Activated CD8-positive, alpha-beta memory T cell treated with anti-CD3 and anti-CD28 coated beads for 4 hours (primary cell): ENCODE results near the gene FAM184B.
"Not testable (repeated sequence)": the region's sequence is repeated elsewhere in the genome, so short reads cannot be mapped to it uniquely, and the experiment has no call there.

Experiments used
- DNase-seq, 2 donors: peaks; one replicate each; pipeline ENCODE4 v3.0.0-alpha.2; 2020; ENCODE audit warnings: low read depth in 2 of 2

FAM184B gene

GRCh38 chr4:17682222-17682566 lies 99.2 kb downstream of the FAM184B start:
- no peak for DNase-seq

GRCh38 chr4:17681281-17682221 lies 99.9 kb downstream of the FAM184B start:
- DNase-seq: no peak

- DNase-seq: no peak
Observed at GRCh38 chr4:17680559-17681280, 100.7 kb downstream of the FAM184B start.

DNA sequence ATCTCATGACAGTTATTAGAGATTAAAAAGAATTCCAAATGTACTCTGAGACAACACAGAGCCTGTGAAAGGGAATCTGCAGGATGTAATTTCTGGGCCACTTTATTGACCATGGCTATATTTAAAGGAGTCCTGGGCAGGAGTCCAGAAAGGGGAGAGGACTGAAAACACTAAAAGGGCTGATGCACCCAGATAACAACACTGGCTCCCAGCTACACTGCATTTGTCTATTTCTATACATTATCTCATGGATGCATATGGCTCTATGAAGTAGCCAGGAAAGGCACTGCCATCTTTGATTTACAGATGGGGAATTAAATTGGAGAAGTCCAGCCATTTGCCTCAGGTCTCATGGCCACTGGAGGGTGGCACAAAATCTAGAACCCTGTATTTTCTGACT lies 111.0 kb downstream of the FAM184B start:
- no peak for DNase-seq

GRCh38 chr4:17667653-17668201 lies 113.7 kb downstream of the FAM184B start:
- no peak for DNase-seq

DNA sequence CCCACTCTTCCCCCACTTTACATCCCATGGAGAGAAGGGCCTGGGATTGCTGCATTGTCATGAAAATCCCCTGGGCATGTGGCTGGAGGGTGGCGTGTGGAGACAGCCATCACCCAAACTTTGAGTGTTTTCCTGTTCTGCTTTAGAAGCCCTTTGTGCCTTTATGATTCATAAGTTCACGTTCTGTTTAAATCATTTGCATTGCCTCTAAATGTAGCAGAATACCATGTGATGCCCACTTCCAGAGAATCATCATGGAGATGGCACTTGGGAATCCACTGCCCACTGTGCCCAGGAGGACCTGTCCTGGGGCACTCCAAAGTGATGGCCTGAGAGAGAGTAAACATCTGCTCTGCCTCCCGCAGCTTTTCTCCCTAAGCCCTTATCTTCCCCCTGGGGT lies 114.2 kb downstream of the FAM184B start:
- DNase-seq: no peak

- no peak for DNase-seq
Observed at GRCh38 chr4:17665852-17666251, 115.6 kb downstream of the FAM184B start.

DNA sequence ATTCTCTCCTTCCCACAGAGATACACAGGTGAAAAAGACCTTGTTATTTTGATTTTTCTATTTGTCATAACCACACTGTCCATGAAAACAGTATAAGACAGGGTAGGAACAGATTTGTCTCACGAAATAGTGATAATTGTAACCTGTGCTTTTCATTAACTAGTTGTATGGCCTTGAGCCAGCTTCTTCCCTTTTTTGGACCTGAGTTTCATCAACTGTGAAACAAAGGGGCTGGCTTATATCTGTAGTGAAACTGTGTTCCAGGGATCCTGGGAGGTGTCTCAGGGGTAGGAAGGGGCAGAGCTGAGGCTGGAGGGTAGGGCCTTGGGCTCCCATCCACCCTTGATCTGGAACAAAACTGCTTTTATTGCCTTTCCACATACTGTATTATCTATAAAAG lies 116.1 kb downstream of the FAM184B start:
- DNase-seq: no peak

- DNase-seq: no peak
Observed at GRCh38 chr4:17664755-17665154, 116.7 kb downstream of the FAM184B start.

- no peak for DNase-seq
Observed at GRCh38 chr4:17662694-17663093, 118.7 kb downstream of the FAM184B start.

- DNase-seq: not testable (repeated sequence)
Observed at GRCh38 chr4:17659196-17659595, 122.2 kb downstream of the FAM184B start.

DNA sequence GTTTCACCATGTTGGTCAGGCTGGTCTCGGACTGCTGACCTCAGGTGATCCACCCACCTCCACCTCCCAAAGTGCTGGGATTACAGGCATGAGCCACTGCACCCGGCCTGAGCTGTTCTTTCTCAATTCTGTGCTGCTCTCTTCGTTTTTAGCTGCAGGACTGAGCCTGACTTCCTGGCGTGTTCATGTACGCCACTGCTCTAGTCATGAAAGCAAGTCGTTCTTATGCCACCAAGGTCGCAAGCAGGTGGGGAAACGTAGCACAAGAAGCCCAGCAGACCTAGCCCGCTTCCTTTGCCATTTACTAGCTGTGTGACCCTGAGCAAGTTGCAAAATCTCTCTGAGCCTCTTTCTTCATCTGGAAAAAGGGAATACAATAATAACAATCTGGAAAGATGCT lies 123.6 kb downstream of the FAM184B start:
- no peak for DNase-seq

DNA sequence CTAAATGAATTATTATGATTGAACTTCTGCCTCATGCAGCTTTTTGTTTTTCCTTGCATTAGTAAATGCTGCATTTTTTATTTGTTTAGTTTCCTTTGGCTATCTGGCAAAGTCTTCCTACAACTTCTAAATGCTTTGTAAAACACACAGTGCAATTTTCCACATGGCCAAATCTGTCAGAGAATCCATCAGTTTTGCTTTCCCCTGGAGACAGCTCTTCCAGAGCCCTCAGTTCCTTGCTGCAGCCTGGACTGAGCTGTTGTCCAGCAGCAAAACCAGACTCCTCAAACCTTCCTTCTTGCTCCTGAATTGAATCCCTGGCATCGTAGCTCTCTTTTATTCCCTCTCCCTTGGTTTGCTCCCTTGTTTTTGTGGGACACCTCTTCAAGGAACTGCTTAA lies 124.3 kb downstream of the FAM184B start:
- DNase-seq: no peak

DNA sequence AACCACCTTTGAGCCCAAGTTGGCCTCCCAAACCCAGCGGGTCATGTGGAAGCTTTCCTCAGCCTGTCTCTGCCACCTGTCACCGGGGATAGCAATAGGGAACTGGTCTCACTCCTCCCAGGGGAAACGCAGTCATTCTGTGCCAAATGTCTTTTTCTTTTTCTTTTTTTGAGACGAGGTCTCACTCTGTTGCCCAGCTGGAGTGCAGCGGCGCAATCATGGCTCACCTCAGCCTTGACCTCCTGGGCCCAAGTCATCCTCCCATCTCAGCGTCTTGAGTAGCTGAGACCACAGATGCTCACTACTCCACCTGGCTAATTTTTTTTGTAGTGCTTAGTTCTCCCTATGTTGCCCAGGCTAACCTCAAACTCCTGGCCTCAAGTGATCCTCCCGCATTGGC lies 126.7 kb downstream of the FAM184B start:
- DNase-seq: no peak

DNA sequence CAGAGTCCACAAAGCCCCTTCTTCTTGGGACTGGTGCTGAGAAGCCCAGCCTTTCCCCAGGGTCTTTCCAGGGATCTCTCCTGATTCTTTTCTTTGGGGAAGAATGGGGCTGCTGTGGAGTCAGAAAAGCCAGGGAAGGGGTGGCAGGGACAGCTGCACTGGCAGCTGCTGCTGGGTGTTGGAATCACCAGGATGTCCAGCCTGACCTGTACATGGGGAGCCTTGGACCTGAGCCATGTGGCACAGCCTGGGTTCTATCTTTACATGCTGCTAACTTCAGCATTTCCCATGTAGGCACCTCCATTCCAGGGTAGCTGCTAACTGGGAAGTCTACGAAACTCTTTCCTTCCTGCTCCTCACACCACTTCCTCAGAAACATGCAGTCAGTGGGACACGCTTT lies 131.0 kb downstream of the FAM184B start:
- DNase-seq: no peak

- DNase-seq: no peak
Observed at GRCh38 chr4:17647927-17648326, 133.5 kb downstream of the FAM184B start.

GRCh38 chr4:17647176-17647806 lies 134.1 kb downstream of the FAM184B start:
- no peak for DNase-seq

DNA sequence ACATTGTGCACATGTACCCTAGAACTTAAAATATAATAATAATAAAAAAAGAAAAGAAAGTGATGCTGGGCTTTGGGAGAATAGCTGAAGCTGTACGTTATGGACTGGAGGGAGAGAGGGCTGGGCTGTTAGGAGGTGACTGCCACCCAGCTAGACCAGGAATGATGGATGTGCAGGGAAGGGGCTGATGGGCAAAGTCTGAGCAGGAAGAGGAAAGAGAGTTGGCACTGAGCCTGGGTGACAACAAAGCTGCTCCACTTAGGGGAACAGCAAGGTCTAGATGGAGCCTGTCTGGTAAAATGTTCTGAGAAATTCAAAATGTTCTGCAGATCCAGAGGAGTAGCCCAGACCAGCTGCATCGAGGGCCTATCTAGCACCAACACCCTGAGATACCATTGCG lies 134.7 kb downstream of the FAM184B start:
- no peak for DNase-seq

GRCh38 chr4:17642398-17642783 lies 139.0 kb downstream of the FAM184B start:
- DNase-seq: no peak

DNA sequence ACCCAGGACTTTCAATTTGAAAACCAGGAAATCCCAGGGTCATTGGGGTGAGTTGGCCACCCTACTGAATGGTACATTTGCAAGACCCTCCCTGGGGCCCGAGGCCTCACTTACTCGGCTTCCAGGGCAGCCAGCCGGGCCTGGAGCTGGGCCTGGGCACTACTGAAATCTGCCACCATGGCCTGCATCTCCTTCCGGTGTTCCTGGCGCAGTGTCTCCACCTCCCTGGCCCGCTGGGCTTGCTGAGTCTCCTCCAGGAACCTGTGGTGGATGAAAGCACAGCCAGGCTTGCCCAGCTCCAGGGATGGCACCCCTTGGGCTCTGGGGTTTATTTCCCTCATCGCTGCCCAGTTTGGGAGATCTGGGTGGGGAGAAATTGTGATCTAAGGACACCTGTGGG lies 142.3 kb downstream of the FAM184B start:
- no peak for DNase-seq

- DNase-seq: peak; percentile 29 to 47
Observed at GRCh38 chr4:17636696-17637622, 144.5 kb downstream of the FAM184B start.
